ENCODE data around the gene PDZD8.

The PDZD8 gene

DNA sequence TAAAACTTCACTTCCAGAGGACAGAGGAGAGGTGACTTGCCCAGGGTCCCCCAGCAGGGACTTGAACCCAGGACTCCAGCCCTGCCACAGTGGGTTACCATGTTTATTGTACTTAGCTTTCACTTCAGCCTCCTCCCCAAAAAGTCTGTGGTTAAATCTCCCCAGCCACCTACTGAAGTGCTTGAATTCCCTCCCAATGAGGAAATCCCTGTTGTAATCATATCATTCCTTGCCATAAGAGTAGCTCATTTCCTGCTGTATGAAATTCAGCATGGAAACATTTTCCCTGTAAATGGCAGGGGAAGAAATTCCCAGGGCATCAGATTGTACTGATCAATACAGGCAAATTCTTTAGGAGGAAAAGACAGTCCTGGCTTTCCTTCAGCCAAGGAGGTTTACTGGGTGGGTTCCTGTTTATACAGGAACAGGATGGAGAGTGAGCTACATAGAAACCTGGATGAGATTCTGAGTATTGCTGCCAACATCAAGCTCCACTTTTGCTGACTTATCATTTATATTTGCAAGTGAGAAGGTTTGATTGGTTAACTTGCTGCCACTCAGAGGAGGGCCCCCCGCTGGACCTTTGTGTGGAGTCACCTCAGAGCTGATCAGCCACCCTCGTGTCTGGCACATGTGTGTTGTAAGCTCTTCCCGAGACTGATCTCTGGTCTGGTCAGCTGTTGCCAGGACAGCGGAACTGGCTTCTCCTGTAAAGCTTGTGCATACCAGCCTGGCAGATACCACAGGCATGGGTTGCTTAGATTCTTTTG is 16.4 kb upstream of the PDZD8 start:
- DNase-seq (ENCODE audit: low spot score): no peak

DNA sequence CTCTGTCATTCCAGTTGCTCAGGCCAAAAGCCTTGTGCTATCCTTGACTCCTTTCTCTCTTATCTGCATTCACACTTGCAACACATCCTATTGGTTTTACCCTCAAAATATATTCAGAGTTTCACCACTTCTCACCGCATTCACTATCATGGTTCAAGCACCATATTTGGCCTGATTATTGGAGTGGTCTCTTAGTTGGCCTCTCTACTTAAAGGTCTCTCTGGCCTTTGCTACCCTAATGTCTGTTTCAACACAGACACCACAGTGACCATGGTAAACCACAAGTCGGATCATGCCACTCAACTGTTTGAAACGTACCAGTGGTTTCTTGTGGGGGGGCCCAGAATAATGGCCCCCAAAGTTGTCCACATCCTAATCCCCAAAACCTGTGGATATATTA is 15.2 kb upstream of the PDZD8 start:
- no peak for DNase-seq (ENCODE audit: low spot score)

DNA sequence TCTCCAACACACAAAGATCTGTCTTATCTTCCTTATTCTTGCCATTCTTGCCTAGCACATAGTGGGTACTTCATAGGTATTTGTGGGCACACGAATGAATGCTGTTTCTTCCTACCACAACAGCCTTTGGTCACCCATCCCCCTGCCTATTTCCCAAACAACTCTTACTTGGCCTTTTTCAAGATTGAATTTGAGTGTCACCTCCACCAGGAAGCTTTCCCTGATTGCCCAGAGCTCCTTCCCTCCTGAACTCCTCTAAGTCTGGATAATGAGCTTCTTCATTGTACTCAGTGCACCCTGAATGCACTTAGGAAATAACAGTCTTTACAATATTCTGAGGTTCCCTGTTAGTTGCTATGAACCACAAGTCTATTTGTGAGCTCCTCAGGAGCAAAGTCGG is 11.6 kb upstream of the PDZD8 start:
- DNase-seq (ENCODE audit: low spot score): no peak

- no peak for DNase-seq (ENCODE audit: low spot score)
These were observed 7.6 kb upstream of the PDZD8 start for GRCh38 chr10:117382861-117383260.

DNA sequence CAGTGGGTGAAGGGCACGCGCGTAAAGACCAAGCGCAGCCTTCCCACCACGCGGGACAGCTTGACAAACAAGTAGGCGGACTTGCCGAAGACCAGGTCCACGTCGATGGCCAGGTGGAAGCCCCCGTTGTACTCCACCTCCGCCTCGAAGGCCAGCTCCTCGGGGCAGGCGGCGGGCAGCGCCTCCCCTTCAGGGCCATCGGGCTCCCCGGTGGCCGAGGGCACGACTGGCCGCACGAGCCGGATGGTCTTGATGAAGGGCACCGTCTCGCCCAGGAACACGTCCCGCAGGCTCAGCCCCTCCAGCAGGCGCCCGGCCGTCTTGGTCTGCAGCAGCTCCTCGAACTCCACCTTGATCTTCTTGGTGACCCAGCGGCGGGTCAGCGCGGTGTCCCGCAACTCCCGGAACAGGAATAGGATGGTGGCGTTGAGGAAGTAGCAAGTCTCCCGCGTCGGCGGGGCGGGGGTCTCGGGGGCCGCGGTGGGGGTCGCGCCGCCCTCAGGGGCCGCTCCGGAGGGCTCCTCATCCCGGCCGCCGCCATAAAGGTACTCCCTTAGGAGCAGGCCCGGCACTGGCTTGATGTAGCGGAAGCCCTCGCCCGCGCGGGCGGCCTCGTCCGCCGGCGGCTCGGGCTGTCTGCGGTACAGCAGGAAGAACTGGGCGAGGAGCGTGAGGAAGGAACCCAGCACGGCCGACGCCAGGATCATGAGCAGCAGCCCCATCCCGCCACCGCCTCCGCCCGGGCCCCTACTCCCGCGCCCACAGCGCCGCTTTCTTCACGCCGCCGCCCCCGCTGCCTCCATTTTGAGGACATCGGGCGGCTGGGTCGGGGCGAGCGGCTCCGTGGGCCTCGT is 507 bp downstream of the PDZD8 start:
- DNase-seq (ENCODE audit: low spot score): peak; percentile 38

DNA sequence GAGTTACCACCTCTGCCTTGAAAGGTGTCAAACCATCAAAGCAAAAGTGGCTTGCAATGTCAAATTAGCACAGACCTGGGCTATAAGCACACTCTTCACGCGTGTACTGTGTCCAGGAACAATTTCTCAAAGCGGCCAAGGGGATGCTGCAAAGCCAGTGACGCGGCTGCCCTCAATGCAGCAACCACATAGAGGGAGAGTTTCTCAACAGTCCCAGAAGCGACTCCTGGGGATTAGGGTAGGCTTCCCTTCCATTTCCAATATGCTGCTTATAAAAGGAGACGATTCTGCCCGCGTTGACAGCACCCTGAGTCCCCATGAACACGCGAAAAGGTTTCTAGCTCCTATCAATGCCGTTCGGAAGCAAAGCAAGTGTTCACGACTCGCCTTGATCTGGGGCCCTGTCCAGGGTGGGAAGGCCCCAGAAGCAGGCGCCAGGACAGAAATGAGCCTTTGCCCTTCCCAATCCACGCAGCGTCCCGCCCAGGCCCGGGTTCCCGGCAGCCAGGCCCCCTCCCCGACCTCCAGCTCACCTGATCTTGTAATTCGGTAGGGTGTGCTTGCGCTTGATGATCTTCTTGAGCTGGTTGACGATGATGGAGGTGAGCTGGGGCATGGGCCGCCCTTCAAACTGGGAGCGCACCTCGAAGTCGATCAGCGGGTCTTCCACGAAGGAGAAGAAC is 1.3 kb downstream of the PDZD8 start:
- DNase-seq (ENCODE audit: low spot score): peak; percentile 29

DNA sequence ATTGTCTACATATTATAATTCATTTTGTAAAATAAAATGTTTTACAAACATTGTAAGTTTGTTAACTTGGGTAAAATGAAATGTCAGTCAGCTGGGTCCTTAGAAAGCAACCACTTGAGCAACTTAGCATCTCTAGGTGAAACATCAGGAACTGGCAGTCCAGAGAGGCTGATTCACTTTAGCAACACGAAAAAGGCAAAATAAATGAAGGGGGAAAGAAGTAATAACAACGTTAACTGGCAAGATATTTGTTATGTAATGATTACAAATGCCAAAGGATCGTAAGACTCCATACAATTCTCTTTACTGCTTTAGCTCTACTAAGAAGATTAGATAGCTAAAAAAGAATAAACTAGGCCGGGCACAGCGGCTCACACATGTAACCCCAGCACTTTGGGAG is 5.0 kb downstream of the PDZD8 start:
- no peak for DNase-seq (ENCODE audit: low spot score)

DNA sequence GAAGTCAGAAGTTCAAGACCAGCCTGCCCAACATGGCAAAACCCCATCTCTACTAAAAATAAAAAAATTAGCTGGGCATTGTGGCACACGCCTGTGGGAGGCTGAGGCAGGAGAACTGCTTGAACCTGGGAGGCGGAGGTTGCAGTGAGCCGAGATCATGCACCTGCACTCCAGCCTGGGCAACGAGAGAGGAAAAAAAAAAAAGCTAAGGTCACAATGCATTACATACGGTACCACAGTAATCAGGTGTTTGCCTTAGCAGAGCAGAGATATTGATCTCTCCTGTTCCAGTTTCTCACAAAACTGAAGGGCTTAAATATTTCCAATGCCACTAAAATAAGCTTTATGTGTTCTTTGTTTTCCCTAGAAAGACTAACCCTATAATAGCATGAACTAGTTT is 7.5 kb downstream of the PDZD8 start:
- no peak for DNase-seq (ENCODE audit: low spot score)

DNA sequence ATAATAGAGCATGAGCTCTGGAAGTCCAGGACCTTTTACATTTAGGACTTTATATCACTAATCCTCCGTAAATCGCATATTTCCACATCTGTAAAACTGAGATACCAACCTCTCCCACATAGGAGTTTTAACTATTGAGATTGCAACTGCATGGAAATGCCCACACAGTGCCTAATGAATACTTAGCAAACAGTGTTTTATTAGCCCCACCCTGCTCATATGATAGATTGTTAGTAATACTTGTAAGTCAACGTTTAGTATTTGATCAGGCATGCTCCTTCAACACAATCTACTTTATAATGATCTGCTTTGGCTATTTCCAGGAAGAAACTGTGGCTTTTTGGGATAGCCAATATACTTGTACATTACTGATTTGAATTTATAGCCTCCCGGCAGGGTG is 8.5 kb downstream of the PDZD8 start:
- DNase-seq (ENCODE audit: low spot score): no peak

GRCh38 chr10:117365612-117366011 is 9.6 kb downstream of the PDZD8 start:
- no peak for DNase-seq (ENCODE audit: low spot score)

DNA sequence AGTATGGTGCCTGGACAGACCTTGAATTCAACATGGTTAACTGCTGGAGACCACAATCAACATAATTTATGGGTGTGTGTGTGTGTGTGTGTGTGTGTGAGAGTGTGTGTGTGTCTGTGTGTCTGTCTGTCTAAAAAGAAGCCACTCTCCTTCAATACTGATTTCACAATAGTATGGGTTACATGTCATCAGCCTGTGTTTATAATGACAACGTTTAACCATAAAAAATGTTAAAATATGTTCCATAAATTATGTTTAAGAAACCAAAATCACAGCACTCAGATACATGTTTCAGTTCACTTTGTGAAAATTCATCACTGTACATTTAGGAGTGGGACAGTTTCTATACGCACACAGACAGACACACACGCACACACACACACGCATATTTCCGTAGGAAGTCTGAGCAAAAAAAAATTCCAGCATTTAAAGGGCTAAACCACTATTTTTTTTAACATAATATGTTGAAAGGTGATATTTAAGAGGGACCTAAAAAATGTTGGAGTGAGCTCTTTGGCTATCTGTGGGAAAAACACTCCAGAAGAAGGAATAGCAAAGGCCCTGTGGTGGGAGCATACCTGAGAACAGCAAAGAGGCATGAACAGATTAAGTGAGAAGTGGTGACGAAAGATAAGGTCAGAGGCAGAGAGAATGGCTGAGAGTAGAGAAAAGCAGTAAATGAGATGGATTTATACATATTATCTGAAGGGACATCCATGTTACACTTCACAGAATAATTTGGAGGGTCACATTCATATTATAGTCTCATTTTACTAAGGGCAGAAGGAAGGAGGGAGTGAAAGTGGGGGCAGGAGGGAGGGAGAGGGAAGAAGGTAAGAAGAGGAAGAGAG is 10.9 kb downstream of the PDZD8 start:
- DNase-seq (ENCODE audit: low spot score): no peak

DNA sequence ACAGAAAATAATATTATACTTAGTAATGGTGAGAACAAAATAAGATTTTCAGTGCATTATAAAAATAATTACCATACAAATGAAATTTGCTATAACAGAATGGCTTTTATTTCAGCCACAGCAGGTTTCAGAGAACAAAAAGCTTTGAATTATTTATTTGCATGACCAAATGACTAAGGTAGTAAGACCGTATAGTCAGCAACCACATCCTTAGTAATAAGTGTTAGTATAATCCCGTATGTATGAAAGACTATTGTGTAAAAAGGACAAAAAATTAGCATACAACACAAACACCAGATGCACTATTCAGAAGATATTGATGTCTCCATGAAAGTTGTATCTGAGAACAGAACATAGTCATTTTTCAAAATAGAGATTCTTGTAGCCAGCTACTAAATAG is 12.2 kb downstream of the PDZD8 start:
- no peak for DNase-seq (ENCODE audit: low spot score)

- DNase-seq (ENCODE audit: low spot score): no peak
These were observed 12.9 kb downstream of the PDZD8 start for GRCh38 chr10:117362313-117362712.

- DNase-seq (ENCODE audit: low spot score): no peak
These were observed 14.1 kb downstream of the PDZD8 start for GRCh38 chr10:117360994-117361667.

DNA sequence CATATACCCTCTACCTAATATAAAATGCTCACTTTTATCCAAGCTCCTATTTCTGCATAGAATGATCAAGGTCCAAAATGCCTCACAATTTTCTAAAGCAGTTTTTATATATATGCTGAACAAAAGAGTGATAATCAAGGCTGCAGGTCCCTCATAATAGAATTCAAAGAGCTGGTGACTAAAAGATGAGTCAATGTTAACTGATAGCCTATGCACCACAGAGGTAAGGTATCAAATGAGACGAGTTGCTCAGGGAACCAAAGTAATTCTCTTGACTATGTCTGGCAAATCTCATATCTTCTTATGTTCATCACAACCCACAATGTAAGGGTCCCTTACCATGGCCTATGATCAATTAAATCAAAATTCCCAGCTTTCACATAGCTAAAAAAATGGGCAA is 15.2 kb downstream of the PDZD8 start:
- no peak for DNase-seq (ENCODE audit: low spot score)

- no peak for DNase-seq (ENCODE audit: low spot score)
These were observed 20.2 kb downstream of the PDZD8 start for GRCh38 chr10:117355072-117355471.

- DNase-seq (ENCODE audit: low spot score): no peak
These were observed 21.6 kb downstream of the PDZD8 start for GRCh38 chr10:117353684-117354083.

- DNase-seq (ENCODE audit: low spot score): no peak
These were observed 22.5 kb downstream of the PDZD8 start for GRCh38 chr10:117352724-117353123.

DNA sequence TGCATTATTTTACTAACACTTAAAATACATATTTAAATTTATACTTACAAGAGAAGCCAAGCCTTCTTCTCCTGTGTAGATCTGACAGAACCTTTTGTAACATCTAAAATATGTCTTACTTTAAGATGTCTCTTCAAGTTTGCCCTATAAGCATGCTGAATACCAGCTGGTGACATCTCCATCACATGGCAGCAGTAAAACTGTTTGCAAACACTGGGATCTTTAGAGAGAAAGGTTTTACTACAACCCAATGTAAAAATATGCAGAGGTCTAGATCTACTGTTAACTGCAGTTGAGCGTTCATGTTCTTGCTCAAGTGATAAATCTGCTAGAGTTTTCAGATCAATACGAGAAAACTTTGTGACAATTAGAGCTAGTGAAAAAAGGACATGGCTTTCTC is 23.2 kb downstream of the PDZD8 start:
- DNase-seq (ENCODE audit: low spot score): no peak

GRCh38 chr10:117351558-117351957 is 23.7 kb downstream of the PDZD8 start:
- no peak for DNase-seq (ENCODE audit: low spot score)

GRCh38 chr10:117350909-117351308 is 24.3 kb downstream of the PDZD8 start:
- no peak for DNase-seq (ENCODE audit: low spot score)

Measured in kidney capillary endothelial cell (primary cell).